ENCODE measurements around the gene WDR37.

DNA sequence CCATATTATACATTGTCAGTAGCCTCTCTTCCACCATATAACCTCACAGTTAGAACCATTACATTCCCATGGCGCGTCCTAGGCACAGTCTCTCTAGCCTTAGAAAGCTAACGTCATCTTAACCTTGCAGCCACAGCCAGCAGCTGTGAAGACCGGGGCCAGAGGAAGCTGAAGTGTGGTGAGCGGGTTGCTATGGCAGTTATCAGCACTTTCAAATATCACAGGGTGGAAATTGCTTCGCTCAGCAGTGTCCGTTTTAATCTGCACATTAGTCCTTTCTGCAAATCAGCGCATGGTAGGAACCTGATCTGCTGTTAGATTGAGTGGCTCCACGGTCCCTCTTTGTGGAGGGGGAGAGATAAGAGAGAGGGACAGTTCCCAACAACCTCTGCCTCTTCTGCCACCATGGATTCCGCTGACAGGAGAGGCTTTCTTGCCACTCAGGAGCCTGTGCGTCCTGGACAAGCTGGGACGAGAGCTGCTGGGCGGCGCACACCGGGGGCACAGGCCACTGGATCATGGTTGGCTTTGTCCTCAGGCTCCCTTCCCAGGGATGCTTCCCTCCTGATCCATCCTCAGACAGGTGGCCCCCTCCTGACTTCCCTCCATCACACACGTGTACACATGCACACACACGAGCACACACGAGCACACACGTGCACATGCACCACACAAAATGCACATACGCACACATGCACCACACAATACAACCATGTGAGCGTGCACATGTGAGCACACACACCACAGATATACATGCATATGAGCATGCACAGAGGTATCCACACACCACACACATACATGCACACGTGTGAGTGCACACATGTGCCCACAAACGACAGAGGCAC, 93.8 kb downstream of the WDR37 start:
- TF ChIP-seq, protein P1, sequence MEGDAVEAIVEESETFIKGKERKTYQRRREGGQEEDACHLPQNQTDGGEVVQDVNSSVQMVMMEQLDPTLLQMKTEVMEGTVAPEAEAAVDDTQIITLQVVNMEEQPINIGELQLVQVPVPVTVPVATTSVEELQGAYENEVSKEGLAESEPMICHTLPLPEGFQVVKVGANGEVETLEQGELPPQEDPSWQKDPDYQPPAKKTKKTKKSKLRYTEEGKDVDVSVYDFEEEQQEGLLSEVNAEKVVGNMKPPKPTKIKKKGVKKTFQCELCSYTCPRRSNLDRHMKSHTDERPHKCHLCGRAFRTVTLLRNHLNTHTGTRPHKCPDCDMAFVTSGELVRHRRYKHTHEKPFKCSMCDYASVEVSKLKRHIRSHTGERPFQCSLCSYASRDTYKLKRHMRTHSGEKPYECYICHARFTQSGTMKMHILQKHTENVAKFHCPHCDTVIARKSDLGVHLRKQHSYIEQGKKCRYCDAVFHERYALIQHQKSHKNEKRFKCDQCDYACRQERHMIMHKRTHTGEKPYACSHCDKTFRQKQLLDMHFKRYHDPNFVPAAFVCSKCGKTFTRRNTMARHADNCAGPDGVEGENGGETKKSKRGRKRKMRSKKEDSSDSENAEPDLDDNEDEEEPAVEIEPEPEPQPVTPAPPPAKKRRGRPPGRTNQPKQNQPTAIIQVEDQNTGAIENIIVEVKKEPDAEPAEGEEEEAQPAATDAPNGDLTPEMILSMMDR (IDR thresholded peaks at IDR 0.05): no peak
- no peak for TF ChIP-seq ZFX (IDR thresholded peaks at IDR 0.05; ENCODE audit: borderline replicate concordance)
